ENCODE data around the gene C5orf58.

C5orf58 gene

GRCh38 chr5:170232786-170233185, at the start of gene C5orf58:
C5orf58 (plus strand) TSS chr5:170232985; CDS start chr5:170234977, 1,992 bp downstream.
- DNase-seq = no peak

- DNase-seq = peak; percentile 56
These were observed 48.7 kb upstream of the C5orf58 start for GRCh38 chr5:170183816-170184687.

GRCh38 chr5:170184737-170185136, 48.0 kb upstream of the C5orf58 start:
- DNase-seq = no peak

GRCh38 chr5:170186156-170186555, 46.6 kb upstream of the C5orf58 start:
- no peak for DNase-seq

GRCh38 chr5:170186856-170187255, 45.9 kb upstream of the C5orf58 start:
- no peak for DNase-seq

GRCh38 chr5:170190436-170191134, 42.2 kb upstream of the C5orf58 start:
- DNase-seq = no peak

- no peak for DNase-seq
These were observed 40.0 kb upstream of the C5orf58 start for GRCh38 chr5:170192829-170193228.

- no peak for DNase-seq
These were observed 36.8 kb upstream of the C5orf58 start for GRCh38 chr5:170195961-170196360.

- DNase-seq = no peak
These were observed 31.9 kb upstream of the C5orf58 start for GRCh38 chr5:170200876-170201275.

GRCh38 chr5:170201311-170201710, 31.5 kb upstream of the C5orf58 start:
- DNase-seq = no peak

- no peak for DNase-seq
These were observed 30.7 kb upstream of the C5orf58 start for GRCh38 chr5:170202117-170202516.

- no peak for DNase-seq
These were observed 28.6 kb upstream of the C5orf58 start for GRCh38 chr5:170204202-170204601.

- DNase-seq = no peak
These were observed 26.6 kb upstream of the C5orf58 start for GRCh38 chr5:170206216-170206615.

- no peak for DNase-seq
These were observed 25.8 kb upstream of the C5orf58 start for GRCh38 chr5:170206958-170207357.

- no peak for DNase-seq
These were observed 21.0 kb upstream of the C5orf58 start for GRCh38 chr5:170211575-170212334.

GRCh38 chr5:170216257-170216864, 16.4 kb upstream of the C5orf58 start:
- DNase-seq = no peak

GRCh38 chr5:170217831-170218230, 15.0 kb upstream of the C5orf58 start:
- no peak for DNase-seq

GRCh38 chr5:170218726-170219125, 14.1 kb upstream of the C5orf58 start:
- DNase-seq = no peak

GRCh38 chr5:170219615-170220014, 13.2 kb upstream of the C5orf58 start:
- no peak for DNase-seq

- no peak for DNase-seq
These were observed 12.6 kb upstream of the C5orf58 start for GRCh38 chr5:170220191-170220590.

- DNase-seq = no peak
These were observed 11.5 kb upstream of the C5orf58 start for GRCh38 chr5:170221327-170221741.

- DNase-seq = no peak
These were observed 9.4 kb upstream of the C5orf58 start for GRCh38 chr5:170223360-170223759.

- no peak for DNase-seq
These were observed 8.9 kb upstream of the C5orf58 start for GRCh38 chr5:170223906-170224305.

Measured in activated CD4-positive, alpha-beta T cell treated with anti-CD3 and anti-CD28 coated beads, Interleukin-2, amount 50 U/mL, for 16 hours (primary cell).